Sigmoid colon (tissue), 4 donors: ENCODE results near the gene GLI3.

ENCODE experiments used
- CTCF ChIP-seq, 4 experiments: fragments of 450-650 bp in 3 of 4; fragments of 200-600 bp in 1 of 4; IDR thresholded peaks; one replicate each; pipeline ENCODE4 v1.5.1; 2016 to 2019; ENCODE audit warnings: antibody characterized with exemption in 4 of 4, mild to moderate bottlenecking in 3 of 4, moderate library complexity in 2 of 4
- EP300 ChIP-seq, 4 donors: sonication (generic); formaldehyde crosslinking; IDR thresholded peaks; one replicate each; pipeline ENCODE4 v1.6.1; 2017; ENCODE audit warnings: antibody characterized with exemption in 4 of 4
- POLR2A ChIP-seq, 2 donors: fragments of 450-650 bp; IDR thresholded peaks; one replicate each; pipeline ENCODE4 v1.6.1; 2016; ENCODE audit warnings: antibody characterized with exemption in 2 of 2, mild to moderate bottlenecking in 2 of 2, moderate library complexity in 2 of 2
- POLR2AphosphoS5 ChIP-seq, 4 donors: sonication (generic); formaldehyde crosslinking; IDR thresholded peaks; one replicate each; pipeline ENCODE4 v1.6.1; 2017; ENCODE audit warnings: antibody characterized with exemption in 4 of 4

DNA sequence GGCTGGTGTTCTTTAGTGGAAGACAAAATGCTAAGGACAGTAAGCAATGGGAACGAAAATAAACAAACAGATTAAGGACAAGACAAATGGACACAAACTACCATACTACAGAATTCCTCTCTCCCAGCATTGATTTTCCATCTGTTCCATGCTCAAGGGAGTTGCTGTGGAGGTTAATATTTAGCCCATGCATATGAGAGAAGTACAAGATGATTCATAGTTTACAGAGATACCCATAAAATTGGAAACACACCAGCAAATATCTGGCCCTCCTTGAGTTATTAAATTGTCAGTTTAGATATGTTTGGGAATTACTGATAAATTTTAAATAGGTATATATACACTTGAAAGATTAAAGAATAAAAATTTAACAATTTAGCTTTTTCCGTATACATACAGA is 69.8 kb downstream of the GLI3 start:
- TF ChIP-seq CTCF (IDR thresholded peaks at IDR 0.05) (no peak), EP300 (IDR thresholded peaks at IDR 0.05) (no peak), POLR2A (IDR thresholded peaks at IDR 0.05) (no peak), POLR2AphosphoS5 (IDR thresholded peaks at IDR 0.05) (no peak)
